Fibroblast of skin of back (primary cell): ENCODE measurements around the gene EAF1. TPM values are rescaled to one million over a fixed set of nuclear protein-coding genes. Genes with fewer than 3 reads are reported as not detected.
"Not testable (repeated sequence)": the region's sequence is repeated elsewhere in the genome, so short reads cannot be mapped to it uniquely, and the experiment has no call there.

Experiments used
- DNase-seq: peaks from one replicate; pipeline ENCODE4 v3.0.0-alpha.2; 2013
- polyA plus RNA-seq, 2 experiments: library from polyadenylated mRNA; unstranded; fragments of 120-200 nt; gene quantifications; one replicate each; pipeline ENCODE4 v1.2.1, GENCODE V29; 2013; ENCODE audit not compliant: insufficient read length in 2 of 2

The EAF1 gene
- polyA plus RNA-seq (2013, experiment 1 of 2; ENCODE audit: insufficient read length): 14.2 TPM
- 13.6 TPM for polyA plus RNA-seq (2013, experiment 2 of 2; ENCODE audit: insufficient read length)

GRCh38 chr3:15427182-15427880 lies at the start of gene EAF1, which contains the start of gene METTL6:
EAF1 (plus strand) TSS chr3:15427598; CDS start chr3:15427780, 182 bp downstream.
METTL6 (minus strand) TSS chr3:15427544; CDS start chr3:15426511, 1,033 bp downstream.
- DNase-seq: peak; percentile 81

GRCh38 chr3:15377961-15378791 lies 49.2 kb upstream of the EAF1 start:
- peak; percentile 93 for DNase-seq

GRCh38 chr3:15380980-15381890 lies 46.2 kb upstream of the EAF1 start:
- no peak for DNase-seq

- no peak for DNase-seq
Measured at GRCh38 chr3:15382405-15382923, 44.9 kb upstream of the EAF1 start.

GRCh38 chr3:15384510-15385237 lies 42.7 kb upstream of the EAF1 start:
- DNase-seq: peak; percentile 53

- DNase-seq: not testable (repeated sequence)
Measured at GRCh38 chr3:15385238-15385695, 42.1 kb upstream of the EAF1 start.

- DNase-seq: no peak
Measured at GRCh38 chr3:15385901-15386653, 41.3 kb upstream of the EAF1 start.

- not testable (repeated sequence) for DNase-seq
Measured at GRCh38 chr3:15386654-15386955, 40.8 kb upstream of the EAF1 start.

- no peak for DNase-seq
Measured at GRCh38 chr3:15387171-15387581, 40.2 kb upstream of the EAF1 start.

- no peak for DNase-seq
Measured at GRCh38 chr3:15387735-15388134, 39.7 kb upstream of the EAF1 start.

- DNase-seq: not testable (repeated sequence)
Measured at GRCh38 chr3:15388335-15388734, 39.1 kb upstream of the EAF1 start.

GRCh38 chr3:15390460-15390859 lies 36.9 kb upstream of the EAF1 start:
- no peak for DNase-seq

- no peak for DNase-seq
Measured at GRCh38 chr3:15391007-15391406, 36.4 kb upstream of the EAF1 start.

GRCh38 chr3:15393252-15393651 lies 34.1 kb upstream of the EAF1 start:
- DNase-seq: not testable (repeated sequence)

- DNase-seq: not testable (repeated sequence)
Measured at GRCh38 chr3:15398731-15399133, 28.7 kb upstream of the EAF1 start.

GRCh38 chr3:15399970-15400369 lies 27.4 kb upstream of the EAF1 start:
- no peak for DNase-seq

- DNase-seq: no peak
Measured at GRCh38 chr3:15401936-15402335, 25.5 kb upstream of the EAF1 start.

GRCh38 chr3:15403495-15403894 lies 23.9 kb upstream of the EAF1 start:
- DNase-seq: no peak

- DNase-seq: no peak
Measured at GRCh38 chr3:15403965-15404364, 23.4 kb upstream of the EAF1 start.

- DNase-seq: no peak
Measured at GRCh38 chr3:15404767-15405166, 22.6 kb upstream of the EAF1 start.
